Stimulated activated CD4-positive, alpha-beta T cell treated with anti-CD3 and anti-CD28 coated beads, TNF-alpha, amount 100 ng/mL, for 4 hours (primary cell): ENCODE measurements around the gene SRF.
"Not testable (repeated sequence)": the region's sequence is repeated elsewhere in the genome, so short reads cannot be mapped to it uniquely, and the experiment has no call there.

Experiments used
- DNase-seq, 3 experiments: peaks; one replicate each; pipeline ENCODE4 v3.0.0-alpha.2; 2020; ENCODE audit warnings: low read depth in 3 of 3

Gene SRF

DNA sequence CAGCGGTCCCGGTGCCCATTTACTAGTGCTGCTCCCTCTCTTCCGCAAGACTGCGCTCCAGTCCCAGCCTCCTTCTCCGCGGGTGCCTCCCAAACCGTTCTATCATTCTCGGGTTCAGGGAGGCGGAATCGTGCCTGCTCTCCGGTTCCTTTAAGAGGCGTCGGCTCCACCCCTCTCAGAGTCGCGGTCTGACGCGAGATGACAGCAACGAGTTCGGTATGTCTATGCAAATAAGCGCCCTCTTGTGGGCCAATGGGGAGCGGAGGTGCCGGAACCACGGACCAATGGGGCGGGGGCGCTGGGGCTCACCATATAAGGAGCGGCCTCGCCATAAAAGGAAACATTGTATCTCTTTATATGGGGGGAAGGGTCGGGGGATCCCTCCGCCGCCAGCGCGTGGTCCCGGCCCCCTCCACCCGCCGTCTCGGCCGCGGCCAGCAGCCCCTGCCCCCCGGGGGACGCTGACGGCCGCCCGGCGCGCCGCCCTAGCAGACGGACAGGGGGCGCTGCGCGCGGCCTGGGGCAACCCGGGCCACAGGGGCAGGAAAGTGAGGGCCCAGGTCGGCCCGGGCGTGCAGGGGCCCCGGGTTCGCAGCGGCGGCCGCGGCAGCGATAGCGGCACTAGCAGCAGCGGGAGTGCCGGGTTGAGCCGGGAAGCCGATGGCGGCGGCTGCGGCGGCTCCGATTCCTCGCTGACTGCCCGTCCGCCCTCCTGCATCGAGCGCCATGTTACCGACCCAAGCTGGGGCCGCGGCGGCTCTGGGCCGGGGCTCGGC, at the start of gene SRF:
Gene SRF (plus strand): TSS at position 339 of the 776 bp plus-strand sequence. CDS start 388 bp downstream, at position 727.
- peak; percentile 94 to 98 (median 98) for DNase-seq

GRCh38 chr6:43122146-43122545, 48.9 kb upstream of the SRF start:
- DNase-seq: no peak

- DNase-seq: no peak
Observed at GRCh38 chr6:43123461-43124314, 47.4 kb upstream of the SRF start.

- DNase-seq: no peak
Observed at GRCh38 chr6:43124481-43124880, 46.6 kb upstream of the SRF start.

- no peak for DNase-seq
Observed at GRCh38 chr6:43125119-43125518, 46.0 kb upstream of the SRF start.

- no peak for DNase-seq
Observed at GRCh38 chr6:43125555-43125954, 45.5 kb upstream of the SRF start.

GRCh38 chr6:43127180-43127579, 43.9 kb upstream of the SRF start:
- DNase-seq: no peak

DNA sequence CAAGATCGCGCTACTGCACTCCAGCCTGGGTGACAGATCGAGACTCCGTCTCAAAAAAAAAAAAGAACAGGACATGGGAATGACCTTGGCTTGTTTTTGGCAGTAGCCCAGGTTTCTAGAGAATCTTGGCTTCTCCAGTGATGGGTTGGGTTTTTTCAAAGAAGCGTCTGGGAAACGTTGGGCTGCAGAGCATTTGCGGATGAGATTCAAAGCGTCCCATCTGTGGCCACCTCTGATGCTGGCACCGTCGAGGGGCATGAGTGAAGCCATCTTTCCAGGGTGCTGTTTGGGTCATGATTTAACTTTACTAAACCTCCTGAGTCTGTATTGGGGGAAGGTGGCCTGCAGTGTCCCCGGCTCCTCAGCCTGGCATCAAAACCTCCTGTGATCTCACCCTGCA, 43.2 kb upstream of the SRF start:
- DNase-seq: no peak

- no peak for DNase-seq
Observed at GRCh38 chr6:43128926-43129325, 42.1 kb upstream of the SRF start.

- DNase-seq: no peak
Observed at GRCh38 chr6:43129434-43130194, 41.5 kb upstream of the SRF start.

DNA sequence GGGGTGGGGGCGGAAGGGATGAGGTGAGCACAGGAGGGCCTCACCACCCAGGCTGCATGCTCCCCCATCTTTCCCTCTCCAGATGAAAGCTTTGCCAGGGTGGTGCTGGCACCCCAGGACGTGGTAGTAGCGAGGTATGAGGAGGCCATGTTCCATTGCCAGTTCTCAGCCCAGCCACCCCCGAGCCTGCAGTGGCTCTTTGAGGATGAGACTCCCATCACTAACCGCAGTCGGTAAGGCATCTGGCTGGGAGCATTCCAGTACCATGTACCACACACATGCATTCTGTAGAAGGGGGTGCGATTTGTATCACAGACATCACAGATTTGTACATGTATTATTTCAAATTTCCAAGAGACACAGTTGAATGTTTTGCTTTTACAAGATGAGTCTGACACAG, 40.6 kb upstream of the SRF start:
- DNase-seq: no peak

DNA sequence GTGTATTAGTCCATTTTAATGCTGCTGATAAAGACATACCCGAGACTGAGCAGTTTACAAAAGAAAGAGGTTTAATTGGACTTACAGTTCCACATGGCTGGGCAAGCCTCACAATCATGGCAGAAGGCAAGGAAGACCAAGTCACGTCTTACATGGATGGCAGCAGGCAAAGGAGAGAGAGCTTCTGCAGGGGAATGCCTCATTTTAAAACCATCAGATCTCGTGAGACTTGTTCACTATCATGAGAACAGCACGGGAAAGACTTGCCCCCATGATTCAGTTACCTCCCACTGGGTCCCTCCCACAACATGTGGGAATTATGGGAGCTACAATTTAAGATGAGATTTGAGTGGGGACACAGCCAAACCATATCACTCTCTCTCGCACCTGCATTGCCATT, 39.7 kb upstream of the SRF start:
- DNase-seq: not testable (repeated sequence)

DNA sequence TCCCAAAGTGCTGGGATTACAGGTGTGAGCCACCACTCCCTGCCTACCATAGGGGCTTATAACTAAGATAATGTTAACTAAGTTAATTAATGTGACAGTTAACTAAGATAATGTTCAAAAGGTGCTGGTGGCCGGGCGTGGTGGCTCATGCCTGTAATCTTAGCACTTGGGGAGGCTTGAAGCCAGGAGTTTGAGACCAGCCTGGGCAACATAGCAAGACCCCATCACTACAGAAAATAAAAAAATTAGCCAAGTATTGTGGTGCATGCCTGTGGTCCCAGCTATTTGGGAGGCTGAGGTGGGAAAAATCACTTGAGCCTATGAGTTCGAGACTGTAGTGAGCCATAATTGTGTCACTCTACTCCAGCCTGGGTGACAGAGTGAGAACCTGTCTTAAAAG, 32.8 kb upstream of the SRF start:
- no peak for DNase-seq

- DNase-seq: not testable (repeated sequence)
Observed at GRCh38 chr6:43139973-43140372, 31.1 kb upstream of the SRF start.

- no peak for DNase-seq
Observed at GRCh38 chr6:43141644-43142043, 29.4 kb upstream of the SRF start.

DNA sequence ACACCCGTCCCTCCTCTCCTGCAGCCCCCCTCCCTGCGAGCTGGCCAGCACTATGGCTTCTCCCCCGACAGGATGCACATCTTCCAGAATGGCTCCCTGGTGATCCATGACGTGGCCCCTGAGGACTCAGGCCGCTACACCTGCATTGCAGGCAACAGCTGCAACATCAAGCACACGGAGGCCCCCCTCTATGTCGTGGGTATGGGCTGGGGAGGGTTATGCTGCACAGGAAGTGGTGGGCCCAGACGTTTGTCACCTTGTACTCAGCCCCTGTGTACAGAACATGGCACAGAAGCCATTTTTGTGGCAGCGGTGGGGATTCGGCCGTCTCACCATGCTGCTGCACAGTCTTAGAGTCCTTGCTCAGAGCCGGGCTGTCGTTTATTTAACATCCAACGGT, 29.0 kb upstream of the SRF start:
- DNase-seq: no peak

- peak; percentile 46 to 56 (median 48) for DNase-seq
Observed at GRCh38 chr6:43143235-43144128, 27.6 kb upstream of the SRF start.

DNA sequence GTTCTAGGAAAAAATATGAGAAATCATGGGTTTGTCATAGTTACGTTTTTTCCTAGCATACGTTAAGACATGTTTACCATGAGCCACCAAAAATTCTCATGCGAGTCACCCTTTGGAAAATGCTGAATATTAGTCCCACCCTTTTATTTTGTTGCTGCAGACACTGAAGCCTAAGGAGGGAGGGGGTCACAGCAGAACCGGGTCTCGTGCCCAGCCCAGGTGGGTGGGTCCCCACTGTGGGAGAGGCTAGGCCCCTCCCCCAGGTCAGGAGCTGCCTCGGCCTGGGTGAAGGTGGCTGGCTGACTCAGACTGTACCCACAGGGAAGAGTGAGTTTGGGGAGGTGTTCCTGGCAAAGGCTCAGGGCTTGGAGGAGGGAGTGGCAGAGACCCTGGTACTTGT, 26.2 kb upstream of the SRF start:
- DNase-seq: no peak

GRCh38 chr6:43146261-43146660, 24.8 kb upstream of the SRF start:
- no peak for DNase-seq

DNA sequence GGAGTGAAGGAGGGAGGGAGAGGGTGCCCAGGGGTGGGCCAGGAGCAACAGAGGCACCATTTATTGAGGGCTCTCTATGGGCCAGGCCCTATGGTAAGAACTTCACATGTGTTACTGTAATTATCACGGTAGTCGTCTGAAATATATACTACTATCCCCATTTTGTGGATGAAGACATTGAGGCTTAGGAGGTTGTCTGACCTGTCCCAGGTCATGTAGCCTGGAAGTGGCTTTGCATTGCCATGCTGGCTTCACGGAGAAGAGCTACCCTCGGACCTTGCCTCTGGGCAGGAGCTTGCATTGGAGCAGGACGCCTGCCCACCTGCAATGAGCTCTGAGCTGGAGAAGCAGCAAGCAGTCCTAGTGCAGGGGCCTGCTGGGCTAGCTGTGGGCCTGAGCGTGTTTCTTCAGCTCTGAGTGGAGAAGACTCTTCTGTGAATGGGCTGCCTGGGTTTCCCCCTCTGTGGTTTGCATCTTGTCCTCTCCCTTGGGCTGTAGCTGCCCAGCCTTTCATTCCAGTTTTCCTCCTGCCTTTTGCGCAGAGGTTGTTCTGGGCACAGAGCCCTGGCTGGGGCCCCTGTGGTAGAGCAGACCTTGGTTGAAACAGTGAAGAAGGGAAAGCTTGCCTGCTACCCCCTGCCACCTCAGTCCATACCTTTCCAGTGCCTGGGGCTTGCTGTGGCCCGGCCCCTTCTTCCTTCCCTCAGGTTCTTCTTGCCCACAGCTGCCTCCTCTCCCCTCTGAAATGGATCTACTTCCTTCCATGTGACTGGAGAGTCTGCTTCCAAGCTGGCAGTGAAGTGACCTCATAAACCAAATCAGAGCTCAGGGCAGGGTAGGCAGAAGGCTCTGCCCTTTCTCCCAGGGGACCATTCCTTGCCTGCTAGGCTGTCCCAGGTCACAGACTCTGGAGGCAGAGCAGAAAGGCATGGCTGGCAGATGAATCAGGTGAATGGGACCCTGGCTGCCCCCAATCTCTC, 24.1 kb upstream of the SRF start:
- DNase-seq: no peak
